GM12892 (cell line): Measurements from ENCODE around the gene RBM33.
"Not testable (repeated sequence)": the region's sequence is repeated elsewhere in the genome, so short reads cannot be mapped to it uniquely, and the experiment has no call there.

ENCODE experiments used
- POLR2A ChIP-seq: IDR thresholded peaks from 2 replicates; pipeline ENCODE4 v1.6.1; 2011; ENCODE audit warnings: low read depth, low read length, control low read depth
- POLR2AphosphoS5 ChIP-seq: IDR thresholded peaks from 2 replicates; pipeline ENCODE4 v1.6.1; 2011; ENCODE audit warnings: low read depth, low read length, control low read depth

DNA sequence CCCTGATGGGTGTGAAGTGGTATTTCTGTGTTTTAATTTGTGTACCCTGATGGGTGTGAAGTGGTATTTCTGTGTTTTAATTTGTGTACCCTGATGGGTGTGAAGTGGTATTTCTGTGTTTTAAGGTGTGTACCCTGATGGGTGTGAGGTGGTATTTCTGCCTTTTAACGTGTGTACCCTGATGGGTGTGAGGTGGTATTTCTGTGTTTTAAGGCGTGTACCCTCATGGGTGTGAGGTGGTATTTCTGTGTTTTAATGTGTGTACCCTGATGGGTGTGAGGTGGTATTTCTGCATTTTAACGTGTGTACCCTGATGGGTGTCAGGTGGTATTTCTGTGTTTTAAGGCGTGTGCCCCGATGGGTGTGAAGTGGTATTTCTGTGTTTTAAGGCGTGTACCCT, 29.4 kb upstream of the RBM33 start:
- TF ChIP-seq POLR2A, POLR2AphosphoS5: not testable (repeated sequence)
